ENCODE data around the gene PRG3.

- no peak for TF ChIP-seq POLR2A (IDR thresholded peaks at IDR 0.05)
- TF ChIP-seq POLR2AphosphoS5 (IDR thresholded peaks at IDR 0.05) = no peak
- no peak for TF ChIP-seq CTCF (IDR thresholded peaks at IDR 0.05)
- no peak for TF ChIP-seq EP300 (IDR thresholded peaks at IDR 0.05)
Measured at GRCh38 chr11:57429946-57430345, 49.0 kb upstream of the PRG3 start.

All from stomach (tissue), 4 donors.